Ishikawa (cell line): Measurements from ENCODE around the gene JMJD1C.

ENCODE experiments used
- EP300 ChIP-seq: IDR thresholded peaks from 2 replicates; pipeline ENCODE4 v1.6.1; 2012; ENCODE audit warnings: borderline replicate concordance
- FOXM1 ChIP-seq: IDR thresholded peaks from 2 replicates; pipeline ENCODE4 v1.6.1; 2012; ENCODE audit warnings: low read depth, borderline replicate concordance
- MAX ChIP-seq: IDR thresholded peaks from 2 replicates; pipeline ENCODE4 v1.6.1; 2012
- RAD21 ChIP-seq: IDR thresholded peaks from 2 replicates; pipeline ENCODE4 v1.6.1; 2012; ENCODE audit warnings: low read depth
- REST ChIP-seq: IDR thresholded peaks from 2 replicates; pipeline ENCODE4 v1.6.1; 2012; ENCODE audit warnings: low read depth, mild to moderate bottlenecking
- TAF1 ChIP-seq: IDR thresholded peaks from 2 replicates; pipeline ENCODE4 v1.6.1; 2012; ENCODE audit warnings: low read depth, mild to moderate bottlenecking
- TCF12 ChIP-seq: IDR thresholded peaks from 2 replicates; pipeline ENCODE4 v1.6.1; 2012; ENCODE audit warnings: low read depth
- TEAD4 ChIP-seq: IDR thresholded peaks from 2 replicates; pipeline ENCODE4 v1.6.1; 2012
- USF1 ChIP-seq: IDR thresholded peaks from 2 replicates; pipeline ENCODE4 v1.6.1; 2012
- YY1 ChIP-seq: IDR thresholded peaks from 2 replicates; pipeline ENCODE4 v1.6.1; 2012; ENCODE audit warnings: low read depth
- ZBTB7A ChIP-seq: IDR thresholded peaks from 2 replicates; pipeline ENCODE4 v1.6.1; 2012; ENCODE audit warnings: low read depth

- TF ChIP-seq RAD21 (no peak), TEAD4 (no peak), REST (no peak), EP300 (no peak), TAF1 (no peak), FOXM1 (no peak), TCF12 (no peak), ZBTB7A (no peak), MAX (no peak), USF1 (no peak), YY1 (no peak)
Observed at GRCh38 chr10:63143987-63144386, 321.8 kb downstream of the JMJD1C start.
